Measurements from ENCODE around the gene CPNE1.

The CPNE1 gene

GRCh38 chr20:35598476-35598875, 66.2 kb downstream of the CPNE1 start:
- DNase-seq, result no peak

- DNase-seq, result no peak
Measured at GRCh38 chr20:35597186-35597585, 67.5 kb downstream of the CPNE1 start.

GRCh38 chr20:35595901-35596300, 68.8 kb downstream of the CPNE1 start:
- DNase-seq, result no peak

GRCh38 chr20:35595456-35595855, 69.2 kb downstream of the CPNE1 start:
- DNase-seq, result no peak

- DNase-seq, result no peak
Measured at GRCh38 chr20:35592339-35592974, 72.2 kb downstream of the CPNE1 start.

- no peak for DNase-seq
Measured at GRCh38 chr20:35588397-35588796, 76.3 kb downstream of the CPNE1 start.

- DNase-seq, result no peak
Measured at GRCh38 chr20:35587436-35587835, 77.3 kb downstream of the CPNE1 start.

GRCh38 chr20:35586751-35587425, 77.8 kb downstream of the CPNE1 start:
- DNase-seq, result no peak

- DNase-seq, result no peak
Measured at GRCh38 chr20:35583636-35584560, 80.8 kb downstream of the CPNE1 start.

GRCh38 chr20:35582741-35583404, 81.8 kb downstream of the CPNE1 start:
- no peak for DNase-seq

- no peak for DNase-seq
Measured at GRCh38 chr20:35582131-35582530, 82.6 kb downstream of the CPNE1 start.

GRCh38 chr20:35579196-35579595, 85.5 kb downstream of the CPNE1 start:
- DNase-seq, result no peak

GRCh38 chr20:35578469-35578868, 86.2 kb downstream of the CPNE1 start:
- no peak for DNase-seq

GRCh38 chr20:35576816-35577215, 87.9 kb downstream of the CPNE1 start:
- no peak for DNase-seq
